Measurements from ENCODE around the gene HGFAC. TPM values are rescaled to one million over a fixed set of nuclear protein-coding genes. Genes with fewer than 3 reads are reported as not detected.

Gene HGFAC
- total RNA-seq, 2 experiments from 2014 or later: not detected

DNA sequence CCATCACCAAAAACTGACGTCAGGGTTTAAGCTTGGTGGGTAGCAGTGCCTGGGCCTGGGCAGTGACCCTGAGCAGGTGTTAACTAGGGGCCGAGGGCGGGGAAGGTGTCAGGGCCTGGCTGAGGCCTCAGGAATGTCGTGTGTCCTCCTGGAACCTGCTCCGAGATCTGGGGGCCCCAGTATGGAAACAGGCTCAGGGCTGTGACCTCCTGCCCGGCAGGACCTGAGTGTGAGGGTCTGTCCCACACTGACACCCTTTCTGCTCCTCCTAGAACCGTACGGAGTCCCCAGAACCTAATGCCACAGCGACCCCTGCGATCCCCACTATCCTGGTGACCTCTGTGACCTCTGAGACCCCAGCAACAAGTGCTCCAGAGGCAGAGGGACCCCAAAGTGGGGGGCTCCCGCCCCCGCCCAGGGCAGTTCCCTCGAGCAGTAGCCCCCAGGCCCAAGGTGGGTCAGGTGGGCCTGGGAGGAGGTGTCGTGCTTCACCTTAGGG lies 741 bp downstream of the HGFAC start:
- Mint-ChIP-seq H3K4me3 (no peak overlapping the region), H3K36me3 (ENCODE audit: low read depth) (no peaks in the 10 kb centered on the region), H3K9me3 (no peaks in the 10 kb centered on the region), H3K27me3 (ENCODE audit: low read depth) (no peaks in the 10 kb centered on the region), H3K27ac (no peak overlapping the region), H3K4me1 (ENCODE audit: low read depth) (no peaks in the 10 kb centered on the region)
- intact Hi-C loops (cut with micrococcal nuclease): loop anchor here (10.0 kb wide), 1 partner anchor 468 kb away; no protein-coding TSS in a partner anchor
- CTCF ChIA-PET: interaction anchor here (0.6 to 3.3 kb wide), 2 partner anchors 97 to 252 kb away, joined by 4 to 24 read pairs; no protein-coding TSS in a partner anchor
- DNase-seq: no peak

GRCh38 chr4:3442959-3443749 lies 1.4 kb downstream of the HGFAC start:
- no peak overlapping the region for H3K27ac Mint-ChIP-seq
- no peaks in the 10 kb centered on the region for H3K4me1 Mint-ChIP-seq (ENCODE audit: low read depth)
- CTCF ChIA-PET: interaction anchor here (0.6 to 3.3 kb wide), 7 partner anchors 9 to 254 kb away, joined by 3 to 24 read pairs (median 3); no protein-coding TSS in a partner anchor

DNA sequence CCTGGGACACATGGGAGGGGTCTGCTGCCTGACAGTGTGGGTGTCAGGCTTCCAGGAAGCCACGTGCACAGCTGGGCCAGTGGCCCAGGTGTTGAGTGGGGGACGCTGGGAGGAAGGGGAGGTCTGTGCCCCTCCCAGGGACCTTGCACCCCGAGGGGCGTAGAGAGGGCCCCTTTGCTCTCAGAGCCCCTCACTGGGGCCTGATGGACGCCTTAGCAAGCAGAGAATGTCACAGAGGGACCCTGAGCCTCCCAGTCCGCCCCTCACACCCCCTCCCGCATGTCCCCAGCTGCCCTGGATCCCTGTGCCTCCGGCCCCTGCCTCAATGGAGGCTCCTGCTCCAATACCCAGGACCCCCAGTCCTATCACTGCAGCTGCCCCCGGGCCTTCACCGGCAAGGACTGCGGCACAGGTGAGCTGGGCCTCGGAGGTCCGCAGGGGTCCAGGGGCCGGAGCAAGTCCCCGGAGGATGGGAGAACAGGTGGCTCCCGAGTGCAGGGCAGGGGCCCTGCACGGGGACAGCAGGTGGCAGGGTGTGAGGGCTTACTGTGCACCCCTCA lies 2.1 kb downstream of the HGFAC start:
- intact Hi-C loops (cut with micrococcal nuclease): loop anchor here (1.0 to 10.0 kb wide), 5 partner anchors 98 to 469 kb away; no protein-coding TSS in a partner anchor
- Mint-ChIP-seq H3K27me3 (ENCODE audit: low read depth) (no peaks in the 10 kb centered on the region), H3K36me3 (ENCODE audit: low read depth) (no peaks in the 10 kb centered on the region), H3K4me3 (no peak overlapping the region), H3K27ac (no peak overlapping the region), H3K4me1 (ENCODE audit: low read depth) (no peaks in the 10 kb centered on the region), H3K9me3 (no peaks in the 10 kb centered on the region)
- no peak for DNase-seq
- CTCF ChIA-PET: interaction anchor here (0.6 to 3.3 kb wide), 7 partner anchors 8 to 254 kb away, joined by 3 to 24 read pairs (median 3); no protein-coding TSS in a partner anchor

More at GRCh38 chr4:3442959-3443749, 1.4 kb downstream of the HGFAC start:
- Mint-ChIP-seq H3K27me3 (ENCODE audit: low read depth) (no peaks in the 10 kb centered on the region), H3K4me3 (no peak overlapping the region), H3K9me3 (no peaks in the 10 kb centered on the region), H3K36me3 (ENCODE audit: low read depth) (no peaks in the 10 kb centered on the region)
- DNase-seq: peak; percentile 71
- intact Hi-C loops (cut with micrococcal nuclease): loop anchor here (1.0 to 10.0 kb wide), 5 partner anchors 97 to 468 kb away; no protein-coding TSS in a partner anchor

DNA sequence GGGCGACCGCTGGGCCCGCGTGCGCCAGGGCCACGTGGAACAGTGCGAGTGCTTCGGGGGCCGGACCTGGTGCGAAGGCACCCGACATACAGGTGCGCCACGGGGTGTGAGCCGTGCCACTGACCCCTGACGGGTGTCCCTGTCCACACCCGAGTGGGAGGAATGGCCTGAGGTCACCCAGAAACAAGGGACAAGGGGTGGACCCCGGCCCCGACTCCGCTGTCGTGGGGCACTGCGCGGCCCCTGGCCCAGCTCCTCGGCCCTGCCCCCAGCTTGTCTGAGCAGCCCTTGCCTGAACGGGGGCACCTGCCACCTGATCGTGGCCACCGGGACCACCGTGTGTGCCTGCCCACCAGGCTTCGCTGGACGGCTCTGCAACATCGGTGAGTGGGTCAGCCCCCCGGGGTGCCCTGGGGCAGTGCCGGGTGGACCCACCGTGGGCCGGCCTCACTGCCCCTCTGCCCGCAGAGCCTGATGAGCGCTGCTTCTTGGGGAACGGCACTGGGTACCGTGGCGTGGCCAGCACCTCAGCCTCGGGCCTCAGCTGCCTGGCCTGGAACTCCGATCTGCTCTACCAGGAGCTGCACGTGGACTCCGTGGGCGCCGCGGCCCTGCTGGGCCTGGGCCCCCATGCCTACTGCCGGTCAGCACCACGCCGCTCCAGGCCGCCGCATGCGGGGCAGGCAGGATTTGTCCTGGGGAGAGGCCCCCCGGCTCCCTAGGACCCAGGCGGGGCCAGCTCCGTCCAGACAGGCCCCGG lies 2.8 kb downstream of the HGFAC start:
- no peak overlapping the region for H3K4me3 Mint-ChIP-seq
- no peaks in the 10 kb centered on the region for H3K4me1 Mint-ChIP-seq (ENCODE audit: low read depth)
- H3K27me3 Mint-ChIP-seq (ENCODE audit: low read depth): no peaks in the 10 kb centered on the region
- intact Hi-C loops (cut with micrococcal nuclease): loop anchor here (10.0 kb wide), 1 partner anchor 470 kb away; no protein-coding TSS in a partner anchor
- H3K36me3 Mint-ChIP-seq (ENCODE audit: low read depth): no peaks in the 10 kb centered on the region
- DNase-seq: no peak
- CTCF ChIA-PET: interaction anchor here (0.6 to 3.3 kb wide), 6 partner anchors 8 to 255 kb away, joined by 3 to 24 read pairs (median 3); no protein-coding TSS in a partner anchor
- H3K9me3 Mint-ChIP-seq: no peaks in the 10 kb centered on the region
- H3K27ac Mint-ChIP-seq: no peak overlapping the region

GRCh38 chr4:3445111-3445820 lies 3.5 kb downstream of the HGFAC start:
- CTCF ChIA-PET: interaction anchor here (0.7 to 3.3 kb wide), 2 partner anchors 99 to 101 kb away, joined by 3 to 24 read pairs; no protein-coding TSS in a partner anchor
- H3K4me1 Mint-ChIP-seq (ENCODE audit: low read depth): no peaks in the 10 kb centered on the region
- no peak for DNase-seq
- H3K27ac Mint-ChIP-seq: no peak overlapping the region
- H3K9me3 Mint-ChIP-seq: no peaks in the 10 kb centered on the region
- H3K27me3 Mint-ChIP-seq (ENCODE audit: low read depth): no peaks in the 10 kb centered on the region
- no peak overlapping the region for H3K4me3 Mint-ChIP-seq
- H3K36me3 Mint-ChIP-seq (ENCODE audit: low read depth): no peaks in the 10 kb centered on the region
- intact Hi-C loops (cut with micrococcal nuclease): loop anchor here (10.0 kb wide), 1 partner anchor 470 kb away; no protein-coding TSS in a partner anchor

- H3K4me3 Mint-ChIP-seq: no peak overlapping the region
- no peaks in the 10 kb centered on the region for H3K36me3 Mint-ChIP-seq (ENCODE audit: low read depth)
- no peaks in the 10 kb centered on the region for H3K27me3 Mint-ChIP-seq (ENCODE audit: low read depth)
- CTCF ChIA-PET: interaction anchor here (0.7 to 3.3 kb wide), 2 partner anchors 100 to 102 kb away, joined by 3 to 24 read pairs; no protein-coding TSS in a partner anchor
- H3K27ac Mint-ChIP-seq: no peak overlapping the region
- no peaks in the 10 kb centered on the region for H3K4me1 Mint-ChIP-seq (ENCODE audit: low read depth)
- no peak for DNase-seq
- H3K9me3 Mint-ChIP-seq: no peaks in the 10 kb centered on the region
- intact Hi-C loops (cut with micrococcal nuclease): loop anchor here (10.0 kb wide), 1 partner anchor 471 kb away; no protein-coding TSS in a partner anchor
Observed at GRCh38 chr4:3445829-3446545, 4.2 kb downstream of the HGFAC start.

GRCh38 chr4:3446631-3447320 lies 5.0 kb downstream of the HGFAC start:
- Mint-ChIP-seq H3K27me3 (ENCODE audit: low read depth) (no peaks in the 10 kb centered on the region), H3K27ac (no peak overlapping the region), H3K36me3 (ENCODE audit: low read depth) (no peaks in the 10 kb centered on the region), H3K9me3 (no peaks in the 10 kb centered on the region), H3K4me3 (no peak overlapping the region), H3K4me1 (ENCODE audit: low read depth) (no peaks in the 10 kb centered on the region)
- intact Hi-C loops (cut with micrococcal nuclease): loop anchor here (10.0 kb wide), 1 partner anchor 472 kb away; no protein-coding TSS in a partner anchor
- CTCF ChIA-PET: interaction anchor here (1.8 kb wide), 1 partner anchor 101 kb away, joined by 6 read pairs; no protein-coding TSS in a partner anchor
- no peak for DNase-seq

- Mint-ChIP-seq H3K9me3 (no peaks in the 10 kb centered on the region), H3K4me1 (ENCODE audit: low read depth) (no peaks in the 10 kb centered on the region), H3K36me3 (ENCODE audit: low read depth) (no peaks in the 10 kb centered on the region), H3K27ac (no peak overlapping the region), H3K27me3 (ENCODE audit: low read depth) (no peaks in the 10 kb centered on the region), H3K4me3 (no peak overlapping the region)
- no peak for DNase-seq
- intact Hi-C loops (cut with micrococcal nuclease): loop anchor here (10.0 kb wide), 1 partner anchor 473 kb away; no protein-coding TSS in a partner anchor
- CTCF ChIA-PET: interaction anchor here (0.5 to 1.8 kb wide), 3 partner anchors 32 to 188 kb away, joined by 3 to 6 read pairs (median 6); no protein-coding TSS in a partner anchor
Observed at GRCh38 chr4:3447431-3448395, 5.9 kb downstream of the HGFAC start.

DNA sequence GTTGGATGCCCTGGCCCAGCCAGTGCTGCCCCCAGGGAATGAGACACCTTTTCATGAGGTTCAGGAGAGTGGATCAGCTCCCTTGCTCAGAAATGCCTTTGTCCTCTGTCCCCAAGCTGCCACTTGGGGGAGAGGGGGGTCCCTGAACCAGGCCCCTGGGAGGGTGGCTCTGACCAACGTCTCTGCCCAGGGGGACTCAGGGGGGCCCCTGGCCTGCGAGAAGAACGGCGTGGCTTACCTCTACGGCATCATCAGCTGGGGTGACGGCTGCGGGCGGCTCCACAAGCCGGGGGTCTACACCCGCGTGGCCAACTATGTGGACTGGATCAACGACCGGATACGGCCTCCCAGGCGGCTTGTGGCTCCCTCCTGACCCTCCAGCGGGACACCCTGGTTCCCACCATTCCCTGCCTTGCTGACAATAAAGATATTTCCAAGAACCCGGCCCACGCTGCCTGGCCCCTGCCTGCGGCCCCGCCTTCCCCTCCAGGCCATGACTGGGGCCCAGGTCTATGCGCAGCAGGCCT lies 7.3 kb downstream of the HGFAC start:
- Mint-ChIP-seq H3K4me3 (no peak overlapping the region), H3K27me3 (ENCODE audit: low read depth) (no peaks in the 10 kb centered on the region), H3K36me3 (ENCODE audit: low read depth) (no peaks in the 10 kb centered on the region), H3K9me3 (no peaks in the 10 kb centered on the region), H3K27ac (no peak overlapping the region), H3K4me1 (ENCODE audit: low read depth) (no peaks in the 10 kb centered on the region)
- intact Hi-C loops (cut with micrococcal nuclease): loop anchor here (10.0 kb wide), 1 partner anchor 474 kb away; no protein-coding TSS in a partner anchor
- CTCF ChIA-PET: no interaction called here
- no peak for DNase-seq

Measured in activated naive CD4-positive, alpha-beta T cell treated with anti-CD3 and anti-CD28 coated beads for 36 hours (primary cell).